Loucy (cell line): Measurements from ENCODE around the gene PDE5A.

Source experiments
- H2AFZ ChIP-seq: fragments of 200-600 bp; sonication (generic); 2 replicates; pipeline ENCODE4 v1.6.0; 2016; ENCODE audit warnings: antibody characterized with exemption, mild to moderate bottlenecking, low read length, moderate library complexity
- H3F3A ChIP-seq: fragments of 200-600 bp; 2 replicates; pipeline ENCODE4 v1.6.0; 2016; ENCODE audit warnings: antibody characterized with exemption, low read depth, mild to moderate bottlenecking
- H3K27me3 ChIP-seq: fragments of 200-600 bp; sonication (generic); 2 replicates; pipeline ENCODE4 v1.6.1; 2014; ENCODE audit warnings: low read length, mild to moderate bottlenecking; ENCODE audit not compliant: insufficient read depth, poor library complexity, severe bottlenecking
- H3K36me3 ChIP-seq: fragments of 200-600 bp; sonication (generic); 2 replicates; pipeline ENCODE4 v1.6.1; 2016; ENCODE audit warnings: low read length; ENCODE audit not compliant: insufficient read depth
- H3K4me1 ChIP-seq: fragments of 200-600 bp; sonication (generic); 2 replicates; pipeline ENCODE4 v1.5.1; 2014; ENCODE audit warnings: low read length, mild to moderate bottlenecking; ENCODE audit not compliant: insufficient read depth, poor library complexity, severe bottlenecking
- H3K4me2 ChIP-seq: fragments of 200-600 bp; sonication (generic); 2 replicates; pipeline ENCODE4 v1.6.0; 2014; ENCODE audit warnings: antibody characterized with exemption, low read length, low read depth, mild to moderate bottlenecking; ENCODE audit not compliant: poor library complexity, severe bottlenecking
- H3K4me3 ChIP-seq: fragments of 200-600 bp; sonication (generic); 2 replicates; pipeline ENCODE4 v1.5.1; 2014; ENCODE audit warnings: low read length, mild to moderate bottlenecking, mixed read lengths; ENCODE audit not compliant: poor library complexity, severe bottlenecking
- H3K79me2 ChIP-seq: fragments of 200-600 bp; sonication (generic); 2 replicates; pipeline ENCODE4 v1.6.1; 2014; ENCODE audit warnings: low read length; ENCODE audit not compliant: insufficient read depth
- H3K9ac ChIP-seq: fragments of 200-600 bp; sonication (generic); 2 replicates; pipeline ENCODE4 v1.6.0; 2014; ENCODE audit warnings: mild to moderate bottlenecking, low read depth, low read length, moderate library complexity; ENCODE audit not compliant: poor library complexity, severe bottlenecking
- H3K9me2 ChIP-seq: fragments of 200-600 bp; sonication (generic); replicated peaks from 2 replicates; pipeline ENCODE4 v1.6.1; 2016; ENCODE audit warnings: low read depth, low read length, mixed read lengths
- H3K9me3 ChIP-seq: fragments of 200-600 bp; sonication (generic); 2 replicates; pipeline ENCODE4 v1.6.1; 2014; ENCODE audit warnings: mild to moderate bottlenecking, antibody characterized with exemption, low read length, low read depth; ENCODE audit not compliant: insufficient read depth
- H4K20me1 ChIP-seq: fragments of 200-600 bp; sonication (generic); 2 replicates; pipeline ENCODE4 v1.6.0; 2014; ENCODE audit warnings: antibody characterized with exemption, low read length, mild to moderate bottlenecking; ENCODE audit not compliant: insufficient read depth, poor library complexity, severe bottlenecking
- EZH2phosphoT487 ChIP-seq: fragments of 200-600 bp; IDR thresholded peaks from 2 replicates; pipeline ENCODE4 v1.6.1; 2018; ENCODE audit warnings: antibody characterized with exemption, mild to moderate bottlenecking, moderate library complexity, borderline replicate concordance
- TF ChIP-seq, protein P1 (sequence below): fragments of 200-600 bp; sonication (generic); conservative IDR thresholded peaks from 2 replicates; pipeline ENCODE4 v1.5.1; 2014; ENCODE audit warnings: mild to moderate bottlenecking, antibody characterized with exemption, low read length

PDE5A gene

DNA sequence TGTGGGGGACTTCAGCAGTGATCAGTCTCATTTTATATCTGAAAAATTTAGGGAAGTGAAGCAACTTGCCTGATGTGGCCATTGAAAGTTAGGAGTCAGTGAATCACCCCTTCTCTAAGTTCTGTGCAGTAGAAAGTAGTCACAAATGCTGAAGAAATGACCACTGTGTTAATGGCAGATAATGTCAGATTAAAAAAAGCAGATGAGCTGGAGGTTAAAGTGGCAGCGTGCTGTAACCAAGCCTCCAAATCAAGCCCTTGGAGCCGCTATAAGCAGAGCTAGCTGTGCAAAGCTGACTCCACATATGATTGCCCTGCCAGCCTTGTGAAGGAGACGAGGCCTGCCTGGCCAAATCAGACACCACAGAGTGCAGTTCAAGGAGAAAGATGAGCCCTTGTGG is 39.2 kb upstream of the PDE5A start:
- no peaks in the 10 kb centered on the region for H3K36me3 ChIP-seq
- no peaks in the 10 kb centered on the region for H3K27me3 ChIP-seq
- H3K9ac ChIP-seq: no peak overlapping the region
- H3K9me3 ChIP-seq: no peaks in the 10 kb centered on the region
- no peaks in the 10 kb centered on the region for H3K9me2 ChIP-seq
- H3K4me2 ChIP-seq: no peak overlapping the region
- no peaks in the 10 kb centered on the region for H3K4me1 ChIP-seq
- no peaks in the 10 kb centered on the region for H3F3A ChIP-seq
- H4K20me1 ChIP-seq: no peaks in the 10 kb centered on the region
- no peak overlapping the region for H2AFZ ChIP-seq
- no peak for TF ChIP-seq EZH2phosphoT487
- TF ChIP-seq, protein P1, sequence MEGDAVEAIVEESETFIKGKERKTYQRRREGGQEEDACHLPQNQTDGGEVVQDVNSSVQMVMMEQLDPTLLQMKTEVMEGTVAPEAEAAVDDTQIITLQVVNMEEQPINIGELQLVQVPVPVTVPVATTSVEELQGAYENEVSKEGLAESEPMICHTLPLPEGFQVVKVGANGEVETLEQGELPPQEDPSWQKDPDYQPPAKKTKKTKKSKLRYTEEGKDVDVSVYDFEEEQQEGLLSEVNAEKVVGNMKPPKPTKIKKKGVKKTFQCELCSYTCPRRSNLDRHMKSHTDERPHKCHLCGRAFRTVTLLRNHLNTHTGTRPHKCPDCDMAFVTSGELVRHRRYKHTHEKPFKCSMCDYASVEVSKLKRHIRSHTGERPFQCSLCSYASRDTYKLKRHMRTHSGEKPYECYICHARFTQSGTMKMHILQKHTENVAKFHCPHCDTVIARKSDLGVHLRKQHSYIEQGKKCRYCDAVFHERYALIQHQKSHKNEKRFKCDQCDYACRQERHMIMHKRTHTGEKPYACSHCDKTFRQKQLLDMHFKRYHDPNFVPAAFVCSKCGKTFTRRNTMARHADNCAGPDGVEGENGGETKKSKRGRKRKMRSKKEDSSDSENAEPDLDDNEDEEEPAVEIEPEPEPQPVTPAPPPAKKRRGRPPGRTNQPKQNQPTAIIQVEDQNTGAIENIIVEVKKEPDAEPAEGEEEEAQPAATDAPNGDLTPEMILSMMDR: no peak
- no peak overlapping the region for H3K4me3 ChIP-seq
- H3K79me2 ChIP-seq: no peaks in the 10 kb centered on the region

DNA sequence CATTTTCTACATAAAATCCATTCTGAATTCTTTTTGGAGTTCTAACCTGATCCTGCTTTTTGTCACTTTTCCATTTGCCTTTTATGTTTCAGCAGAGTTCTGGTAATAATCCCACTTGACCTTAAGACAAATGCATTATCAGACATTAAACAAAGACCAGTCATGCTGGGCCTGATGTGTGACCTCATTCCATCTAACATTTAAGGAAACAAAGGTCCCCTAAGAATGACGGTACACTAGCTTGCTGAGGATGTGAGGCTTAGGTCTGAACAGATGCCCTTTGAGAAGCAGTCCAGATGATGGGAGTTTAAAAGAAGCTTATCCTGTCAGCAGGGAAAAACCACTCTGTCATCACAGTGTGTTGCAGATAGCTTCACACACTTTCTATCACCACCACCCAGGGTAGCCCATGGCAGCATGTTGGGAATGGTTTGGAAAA is 38.1 kb upstream of the PDE5A start:
- H3K9me2 ChIP-seq: no peaks in the 10 kb centered on the region
- H3F3A ChIP-seq: no peaks in the 10 kb centered on the region
- H2AFZ ChIP-seq: no peak overlapping the region
- no peak overlapping the region for H3K9ac ChIP-seq
- H3K4me3 ChIP-seq: no peak overlapping the region
- H3K36me3 ChIP-seq: no peaks in the 10 kb centered on the region
- H3K9me3 ChIP-seq: no peaks in the 10 kb centered on the region
- no peak for TF ChIP-seq EZH2phosphoT487
- TF ChIP-seq, protein P1: no peak
- no peak overlapping the region for H3K4me2 ChIP-seq
- no peaks in the 10 kb centered on the region for H3K27me3 ChIP-seq
- H3K79me2 ChIP-seq: no peaks in the 10 kb centered on the region
- no peaks in the 10 kb centered on the region for H4K20me1 ChIP-seq
- H3K4me1 ChIP-seq: no peaks in the 10 kb centered on the region

GRCh38 chr4:119665752-119666151 is 37.1 kb upstream of the PDE5A start:
- Histone ChIP-seq H3K4me2 (no peak overlapping the region), H2AFZ (no peak overlapping the region), H3K36me3 (no peaks in the 10 kb centered on the region), H3K9ac (no peak overlapping the region), H3K79me2 (no peaks in the 10 kb centered on the region), H4K20me1 (no peaks in the 10 kb centered on the region), H3K9me2 (no peaks in the 10 kb centered on the region), H3K4me3 (no peak overlapping the region), H3K4me1 (no peaks in the 10 kb centered on the region), H3K27me3 (no peaks in the 10 kb centered on the region), H3K9me3 (no peaks in the 10 kb centered on the region), H3F3A (no peaks in the 10 kb centered on the region)
- TF ChIP-seq EZH2phosphoT487: no peak
- TF ChIP-seq, protein P1: no peak
